Mammary epithelial cell (primary cell): ENCODE data around the gene LHPP.

ENCODE experiments used
- EZH2 ChIP-seq: IDR thresholded peaks from 2 replicates; pipeline ENCODE4 v1.6.1; 2012; ENCODE audit warnings: low read length, inconsistent platforms, borderline replicate concordance
- TF ChIP-seq, protein P1 (sequence below), 2 donors: IDR thresholded peaks in 1 of 2; conservative IDR thresholded peaks in 1 of 2; 2 replicates each; pipeline ENCODE4 v1.5.1; 2011 to 2012; ENCODE audit warnings: inconsistent platforms in 2 of 2, low read length in 2 of 2, mild to moderate bottlenecking in 2 of 2, control low read depth in 1 of 2, low read depth in 1 of 2; ENCODE audit not compliant: insufficient read depth in 1 of 2; ENCODE audit errors: extremely low read depth in 1 of 2

DNA sequence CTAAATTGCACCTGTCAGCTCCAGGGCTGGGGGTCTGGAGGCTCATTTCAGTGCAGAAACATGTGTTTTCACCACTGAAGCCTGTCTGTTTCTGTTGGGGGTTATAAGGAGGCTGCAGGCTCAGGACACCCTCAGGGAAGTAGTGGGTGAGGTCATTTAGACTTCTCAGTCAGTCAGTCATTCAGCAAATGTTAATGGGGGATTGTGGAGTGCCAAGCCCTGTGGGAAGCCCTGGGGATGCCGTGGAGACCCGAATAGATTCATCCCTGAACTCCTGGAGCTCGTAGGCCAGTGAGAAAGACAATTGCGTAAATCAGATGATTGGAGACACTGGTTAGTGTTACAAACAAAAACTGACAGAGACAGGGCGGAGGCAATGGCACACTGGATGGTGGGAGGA lies 19.2 kb downstream of the LHPP start:
- TF ChIP-seq, protein P1, sequence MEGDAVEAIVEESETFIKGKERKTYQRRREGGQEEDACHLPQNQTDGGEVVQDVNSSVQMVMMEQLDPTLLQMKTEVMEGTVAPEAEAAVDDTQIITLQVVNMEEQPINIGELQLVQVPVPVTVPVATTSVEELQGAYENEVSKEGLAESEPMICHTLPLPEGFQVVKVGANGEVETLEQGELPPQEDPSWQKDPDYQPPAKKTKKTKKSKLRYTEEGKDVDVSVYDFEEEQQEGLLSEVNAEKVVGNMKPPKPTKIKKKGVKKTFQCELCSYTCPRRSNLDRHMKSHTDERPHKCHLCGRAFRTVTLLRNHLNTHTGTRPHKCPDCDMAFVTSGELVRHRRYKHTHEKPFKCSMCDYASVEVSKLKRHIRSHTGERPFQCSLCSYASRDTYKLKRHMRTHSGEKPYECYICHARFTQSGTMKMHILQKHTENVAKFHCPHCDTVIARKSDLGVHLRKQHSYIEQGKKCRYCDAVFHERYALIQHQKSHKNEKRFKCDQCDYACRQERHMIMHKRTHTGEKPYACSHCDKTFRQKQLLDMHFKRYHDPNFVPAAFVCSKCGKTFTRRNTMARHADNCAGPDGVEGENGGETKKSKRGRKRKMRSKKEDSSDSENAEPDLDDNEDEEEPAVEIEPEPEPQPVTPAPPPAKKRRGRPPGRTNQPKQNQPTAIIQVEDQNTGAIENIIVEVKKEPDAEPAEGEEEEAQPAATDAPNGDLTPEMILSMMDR (conservative IDR thresholded peaks at IDR 0.05 in 1 of 2, IDR thresholded peaks at IDR 0.05 in 1 of 2; ENCODE audit: extremely low read depth in 1 of 2, insufficient read depth in 1 of 2, low read depth in 1 of 2, low read length in 2 of 2) = no peak
- TF ChIP-seq EZH2 = no peak
